GM23248 (cell line): ENCODE results near the gene CARMIL1.

Experiments
- EZH2 ChIP-seq: fragments of 200-600 bp; sonication (generic); IDR thresholded peaks from 2 replicates; pipeline ENCODE4 v1.6.1; 2018; ENCODE audit warnings: antibody characterized with exemption, mild to moderate bottlenecking; ENCODE audit not compliant: insufficient read depth, poor library complexity, severe bottlenecking
- EZH2phosphoT487 ChIP-seq: fragments of 200-600 bp; sonication (generic); IDR thresholded peaks from 2 replicates; pipeline ENCODE4 v1.6.1; 2018; ENCODE audit warnings: antibody characterized with exemption, moderate library complexity, mild to moderate bottlenecking, low read depth; ENCODE audit not compliant: insufficient read depth

DNA sequence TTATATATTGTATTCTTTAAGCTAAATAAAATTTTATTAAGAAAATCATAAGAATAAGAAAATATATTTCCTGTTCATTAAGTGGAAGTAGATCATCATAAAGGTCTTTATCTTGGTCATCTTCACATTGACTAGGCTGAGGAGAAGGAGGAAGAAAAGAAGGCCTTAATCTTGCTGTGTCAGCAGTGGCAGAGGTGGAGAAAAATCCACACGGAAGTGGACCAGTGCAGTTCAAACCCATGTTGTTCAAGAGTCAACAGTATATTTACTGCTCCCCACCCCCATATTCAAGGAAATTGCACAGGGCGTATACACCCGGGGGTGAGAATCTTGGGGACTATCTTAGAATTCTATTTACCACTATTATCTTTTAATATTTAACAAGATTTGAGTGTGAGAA lies 194.3 kb downstream of the CARMIL1 start:
- no peak for TF ChIP-seq EZH2
- no peak for TF ChIP-seq EZH2phosphoT487
